Cerebellar cortex (tissue), 1 donor: ENCODE data around the gene PPT1.

Experiments used
- DNase-seq: peaks from one replicate; pipeline ENCODE4 v3.0.0-alpha.2; 2015; ENCODE audit warnings: low spot score

Gene PPT1

GRCh38 chr1:40029608-40030007 lies 67.4 kb downstream of the PPT1 start:
- DNase-seq: no peak

GRCh38 chr1:40027647-40028046 lies 69.4 kb downstream of the PPT1 start:
- no peak for DNase-seq

DNA sequence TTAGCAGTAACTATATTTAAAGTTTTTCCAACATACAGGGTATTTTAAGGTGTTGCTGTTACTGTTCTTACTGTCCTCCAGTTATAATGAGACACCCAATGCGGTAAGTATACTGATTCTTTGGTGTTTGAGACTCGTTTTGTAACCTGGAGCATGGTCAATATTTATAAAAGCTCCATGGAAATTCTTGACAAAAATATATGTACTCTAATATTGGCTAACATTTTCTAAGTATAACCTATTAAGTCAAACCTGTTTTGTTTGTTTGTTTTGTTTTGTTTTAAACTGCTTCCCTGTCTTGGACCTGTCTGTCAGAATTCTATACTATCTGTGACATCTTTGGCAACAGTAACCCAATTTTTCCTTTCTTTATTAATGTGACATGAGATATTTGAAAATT lies 72.4 kb downstream of the PPT1 start:
- no peak for DNase-seq

DNA sequence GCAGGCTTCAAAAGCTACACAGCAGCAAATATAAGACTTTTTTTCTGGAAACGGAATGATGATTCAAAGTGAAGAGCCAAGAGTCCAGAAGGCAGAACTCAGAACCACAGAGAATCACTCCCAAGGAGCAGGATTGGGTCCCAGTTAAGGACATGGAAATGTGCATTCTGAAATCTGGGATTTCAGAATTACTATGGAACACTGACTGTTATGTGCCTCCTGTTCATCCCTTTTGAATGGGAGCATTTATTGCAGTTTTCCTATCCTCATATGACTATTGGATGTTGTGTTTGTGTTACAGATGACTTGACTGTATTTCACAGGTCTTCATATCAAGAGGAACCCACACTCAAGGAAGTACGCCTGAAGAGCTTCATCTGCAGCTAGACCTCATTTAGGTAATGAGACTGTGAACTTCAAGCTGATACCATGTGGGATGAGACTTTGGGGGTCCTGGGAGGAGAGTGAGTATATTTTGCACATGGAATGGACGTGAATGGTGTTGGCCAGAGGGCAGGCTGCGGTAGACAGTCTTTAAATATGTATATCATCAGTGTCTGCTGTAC lies 73.6 kb downstream of the PPT1 start:
- DNase-seq: no peak
